ENCODE measurements around the gene JAKMIP2.
A peak's percentile ranks its signal among the peaks of the same experiment; 100 is the strongest.

Gene JAKMIP2

DNA sequence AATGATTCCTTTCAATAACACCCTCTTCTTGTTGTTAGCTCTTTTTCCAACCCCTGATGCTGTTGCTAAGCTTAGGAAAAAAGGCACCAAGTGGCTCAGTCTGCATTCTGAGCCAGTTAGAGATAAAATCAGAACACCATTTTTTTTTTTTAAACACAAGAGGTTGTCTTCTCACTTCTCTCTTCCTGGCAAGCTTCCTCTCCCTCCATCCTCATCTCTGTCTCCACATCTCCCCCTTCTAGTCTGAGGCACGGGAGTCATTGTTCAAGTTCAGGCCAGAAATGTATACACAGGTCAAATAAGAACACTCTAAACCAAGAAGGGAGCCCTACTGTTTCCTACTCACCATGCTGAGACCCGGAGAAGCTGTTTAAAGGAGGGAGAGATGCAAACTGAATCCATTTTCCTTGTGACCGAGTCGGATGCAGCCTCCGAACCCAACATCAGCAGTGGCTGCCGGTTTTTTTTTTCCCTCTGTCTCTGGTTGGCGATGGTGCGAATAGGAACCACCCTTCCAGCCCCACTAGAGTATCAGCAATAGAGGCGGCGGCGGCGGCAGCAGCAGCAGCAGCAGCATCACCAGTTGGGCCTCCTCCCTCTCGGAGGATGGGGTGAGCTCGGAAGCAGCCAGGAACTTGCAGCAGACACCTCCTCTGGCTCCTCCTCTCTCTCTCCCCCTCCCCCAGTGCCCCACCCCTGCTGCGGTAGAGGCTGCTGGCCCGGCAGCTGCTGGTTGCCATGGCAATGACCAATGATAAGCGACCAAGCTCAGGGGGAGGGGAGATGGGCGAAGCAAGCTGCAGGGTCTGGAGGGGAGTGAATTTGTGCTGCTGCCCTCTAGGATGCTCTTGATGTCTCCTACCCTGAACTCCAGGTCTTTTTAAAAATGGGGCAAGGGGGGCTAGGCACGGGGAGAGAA lies at the start of gene JAKMIP2 (continued):
- TF ChIP-seq ZNF660 (tag by site-specific recombination; IDR thresholded peaks at IDR 0.05) (peak; percentile 87), ZNF239 (tag by site-specific recombination; IDR thresholded peaks at IDR 0.05) (no peak), FEZF1 (tag by site-specific recombination; IDR thresholded peaks at IDR 0.05) (no peak), KLF9 (tag by site-specific recombination; IDR thresholded peaks at IDR 0.05; ENCODE audit: low read depth) (peak; percentile 69; the same call in 1 of the 2 replicates), ZNF350 (tag by site-specific recombination; IDR thresholded peaks at IDR 0.05) (no peak), ZNF768 (tag by site-specific recombination; IDR thresholded peaks at IDR 0.05) (0 out of 2 replicates have a peak, but pooled peaks have one; percentile 13), ZNF354C (tag by site-specific recombination; IDR thresholded peaks at IDR 0.05; ENCODE audit: borderline replicate concordance, low read depth) (no peak), ZNF530 (tag by site-specific recombination; IDR thresholded peaks at IDR 0.05; ENCODE audit: low read depth) (no peak), IKZF3 (tag by site-specific recombination; IDR thresholded peaks at IDR 0.05) (no peak), SALL2 (tag by site-specific recombination; IDR thresholded peaks at IDR 0.05; ENCODE audit: borderline replicate concordance) (no peak), RBAK (tag by site-specific recombination; IDR thresholded peaks at IDR 0.05) (no peak), ZNF24 (tag by site-specific recombination; IDR thresholded peaks at IDR 0.05) (no peak), PRDM1 (tag by site-specific recombination; IDR thresholded peaks at IDR 0.05) (no peak), ZNF324 (tag by site-specific recombination; IDR thresholded peaks at IDR 0.05) (no peak), ZBTB1 (tag by site-specific recombination; IDR thresholded peaks at IDR 0.05) (no peak), ZNF510 (tag by site-specific recombination; IDR thresholded peaks at IDR 0.05; ENCODE audit: insufficient replicate concordance) (no peak), TRIM28 (IDR thresholded peaks at IDR 0.05; ENCODE audit: borderline replicate concordance, low read length) (0 out of 2 replicates have a peak, but pooled peaks have one; percentile 46), ZNF654 (tag by site-specific recombination; IDR thresholded peaks at IDR 0.05; ENCODE audit: low read depth) (no peak), KLF7 (tag by site-specific recombination; IDR thresholded peaks at IDR 0.05; ENCODE audit: borderline replicate concordance) (peak; percentile 63; the same call in 1 of the 2 replicates), ZSCAN30 (tag by site-specific recombination; IDR thresholded peaks at IDR 0.05) (peak; percentile 97), ZNF629 (tag by site-specific recombination; IDR thresholded peaks at IDR 0.05) (peak; percentile 24; the same call in 1 of the 2 replicates), ZBTB17 (tag by site-specific recombination; IDR thresholded peaks at IDR 0.05) (peak; percentile 93), ZNF837 (tag by site-specific recombination; IDR thresholded peaks at IDR 0.05) (no peak), ZNF501 (tag by site-specific recombination; IDR thresholded peaks at IDR 0.05) (no peak; the same call in 1 of the 2 replicates), SP7 (tag by site-specific recombination; IDR thresholded peaks at IDR 0.05) (0 out of 2 replicates have a peak, but pooled peaks have one; percentile 48), ZNF214 (tag by site-specific recombination; IDR thresholded peaks at IDR 0.05; ENCODE audit: borderline replicate concordance) (no peak), ZNF561 (tag by site-specific recombination; IDR thresholded peaks at IDR 0.05; ENCODE audit: borderline replicate concordance) (peak; percentile 69), ZNF843 (tag by site-specific recombination; IDR thresholded peaks at IDR 0.05) (peak; percentile 44; the same call in 1 of the 2 replicates)
- TF ChIP-seq, protein P1, sequence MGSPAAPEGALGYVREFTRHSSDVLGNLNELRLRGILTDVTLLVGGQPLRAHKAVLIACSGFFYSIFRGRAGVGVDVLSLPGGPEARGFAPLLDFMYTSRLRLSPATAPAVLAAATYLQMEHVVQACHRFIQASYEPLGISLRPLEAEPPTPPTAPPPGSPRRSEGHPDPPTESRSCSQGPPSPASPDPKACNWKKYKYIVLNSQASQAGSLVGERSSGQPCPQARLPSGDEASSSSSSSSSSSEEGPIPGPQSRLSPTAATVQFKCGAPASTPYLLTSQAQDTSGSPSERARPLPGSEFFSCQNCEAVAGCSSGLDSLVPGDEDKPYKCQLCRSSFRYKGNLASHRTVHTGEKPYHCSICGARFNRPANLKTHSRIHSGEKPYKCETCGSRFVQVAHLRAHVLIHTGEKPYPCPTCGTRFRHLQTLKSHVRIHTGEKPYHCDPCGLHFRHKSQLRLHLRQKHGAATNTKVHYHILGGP (tag by site-specific recombination; IDR thresholded peaks at IDR 0.05), result no peak
- TF ChIP-seq, protein P2, sequence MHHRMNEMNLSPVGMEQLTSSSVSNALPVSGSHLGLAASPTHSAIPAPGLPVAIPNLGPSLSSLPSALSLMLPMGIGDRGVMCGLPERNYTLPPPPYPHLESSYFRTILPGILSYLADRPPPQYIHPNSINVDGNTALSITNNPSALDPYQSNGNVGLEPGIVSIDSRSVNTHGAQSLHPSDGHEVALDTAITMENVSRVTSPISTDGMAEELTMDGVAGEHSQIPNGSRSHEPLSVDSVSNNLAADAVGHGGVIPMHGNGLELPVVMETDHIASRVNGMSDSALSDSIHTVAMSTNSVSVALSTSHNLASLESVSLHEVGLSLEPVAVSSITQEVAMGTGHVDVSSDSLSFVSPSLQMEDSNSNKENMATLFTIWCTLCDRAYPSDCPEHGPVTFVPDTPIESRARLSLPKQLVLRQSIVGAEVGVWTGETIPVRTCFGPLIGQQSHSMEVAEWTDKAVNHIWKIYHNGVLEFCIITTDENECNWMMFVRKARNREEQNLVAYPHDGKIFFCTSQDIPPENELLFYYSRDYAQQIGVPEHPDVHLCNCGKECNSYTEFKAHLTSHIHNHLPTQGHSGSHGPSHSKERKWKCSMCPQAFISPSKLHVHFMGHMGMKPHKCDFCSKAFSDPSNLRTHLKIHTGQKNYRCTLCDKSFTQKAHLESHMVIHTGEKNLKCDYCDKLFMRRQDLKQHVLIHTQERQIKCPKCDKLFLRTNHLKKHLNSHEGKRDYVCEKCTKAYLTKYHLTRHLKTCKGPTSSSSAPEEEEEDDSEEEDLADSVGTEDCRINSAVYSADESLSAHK (tag by site-specific recombination; IDR thresholded peaks at IDR 0.05), result 0 out of 2 replicates have a peak, but pooled peaks have one; percentile 5
- TF ChIP-seq, protein P3, sequence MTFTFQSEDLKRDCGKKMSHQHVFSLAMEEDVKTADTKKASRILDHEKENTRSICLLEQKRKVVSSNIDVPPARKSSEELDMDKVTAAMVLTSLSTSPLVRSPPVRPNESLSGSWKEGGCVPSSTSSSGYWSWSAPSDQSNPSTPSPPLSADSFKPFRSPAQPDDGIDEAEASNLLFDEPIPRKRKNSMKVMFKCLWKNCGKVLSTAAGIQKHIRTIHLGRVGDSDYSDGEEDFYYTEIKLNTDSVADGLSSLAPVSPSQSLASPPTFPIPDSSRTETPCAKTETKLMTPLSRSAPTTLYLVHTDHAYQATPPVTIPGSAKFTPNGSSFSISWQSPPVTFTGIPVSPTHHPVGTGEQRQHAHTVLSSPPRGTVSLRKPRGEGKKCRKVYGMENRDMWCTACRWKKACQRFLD (tag by site-specific recombination; IDR thresholded peaks at IDR 0.05), result no peak
- TF ChIP-seq, protein P4, sequence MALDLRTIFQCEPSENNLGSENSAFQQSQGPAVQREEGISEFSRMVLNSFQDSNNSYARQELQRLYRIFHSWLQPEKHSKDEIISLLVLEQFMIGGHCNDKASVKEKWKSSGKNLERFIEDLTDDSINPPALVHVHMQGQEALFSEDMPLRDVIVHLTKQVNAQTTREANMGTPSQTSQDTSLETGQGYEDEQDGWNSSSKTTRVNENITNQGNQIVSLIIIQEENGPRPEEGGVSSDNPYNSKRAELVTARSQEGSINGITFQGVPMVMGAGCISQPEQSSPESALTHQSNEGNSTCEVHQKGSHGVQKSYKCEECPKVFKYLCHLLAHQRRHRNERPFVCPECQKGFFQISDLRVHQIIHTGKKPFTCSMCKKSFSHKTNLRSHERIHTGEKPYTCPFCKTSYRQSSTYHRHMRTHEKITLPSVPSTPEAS (tag by site-specific recombination; IDR thresholded peaks at IDR 0.05), result no peak
- TF ChIP-seq, protein P5, sequence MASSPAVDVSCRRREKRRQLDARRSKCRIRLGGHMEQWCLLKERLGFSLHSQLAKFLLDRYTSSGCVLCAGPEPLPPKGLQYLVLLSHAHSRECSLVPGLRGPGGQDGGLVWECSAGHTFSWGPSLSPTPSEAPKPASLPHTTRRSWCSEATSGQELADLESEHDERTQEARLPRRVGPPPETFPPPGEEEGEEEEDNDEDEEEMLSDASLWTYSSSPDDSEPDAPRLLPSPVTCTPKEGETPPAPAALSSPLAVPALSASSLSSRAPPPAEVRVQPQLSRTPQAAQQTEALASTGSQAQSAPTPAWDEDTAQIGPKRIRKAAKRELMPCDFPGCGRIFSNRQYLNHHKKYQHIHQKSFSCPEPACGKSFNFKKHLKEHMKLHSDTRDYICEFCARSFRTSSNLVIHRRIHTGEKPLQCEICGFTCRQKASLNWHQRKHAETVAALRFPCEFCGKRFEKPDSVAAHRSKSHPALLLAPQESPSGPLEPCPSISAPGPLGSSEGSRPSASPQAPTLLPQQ (tag by site-specific recombination; IDR thresholded peaks at IDR 0.05), result 0 out of 2 replicates have a peak, but pooled peaks have one; percentile 14
